HAP-1 (cell line): ENCODE results near the gene KLC4.

Experiments
- DNase-seq, 2 experiments: peaks; one replicate each; pipeline ENCODE4 v3.0.0-alpha.2; 2016 to 2020; ENCODE audit warnings: low spot score in 2 of 2
- H3K27me3 ChIP-seq: fragments of 250-450 bp; sonication (Bioruptor Pico); 2 replicates; pipeline ENCODE4 v1.5.1; 2020; ENCODE audit warnings: low read depth, mild to moderate bottlenecking, moderate library complexity
- H3K36me3 ChIP-seq: fragments of 250-450 bp; sonication (Bioruptor Pico); replicated peaks from 2 replicates; pipeline ENCODE4 v1.5.1; 2020; ENCODE audit warnings: mild to moderate bottlenecking
- H3K4me1 ChIP-seq: fragments of 250-450 bp; sonication (Bioruptor Pico); 2 replicates; pipeline ENCODE4 v1.5.1; 2020; ENCODE audit warnings: mild to moderate bottlenecking
- H3K4me3 ChIP-seq: fragments of 250-450 bp; sonication (Bioruptor Pico); 2 replicates; pipeline ENCODE4 v1.5.1; 2020; ENCODE audit warnings: mild to moderate bottlenecking, moderate library complexity
- H3K9me3 ChIP-seq: fragments of 250-450 bp; sonication (Bioruptor Pico); 2 replicates; pipeline ENCODE4 v1.5.1; 2020; ENCODE audit warnings: mild to moderate bottlenecking, moderate library complexity
- in situ Hi-C: fragments of 300-500 bp; cut with MboI; formaldehyde crosslinking; loops from 3 replicates; pipeline ENCODE4 v1.14.3; 2020; ENCODE audit warnings: low sequenced_read_pairs, inconsistent platforms, mixed read lengths

Gene KLC4

DNA sequence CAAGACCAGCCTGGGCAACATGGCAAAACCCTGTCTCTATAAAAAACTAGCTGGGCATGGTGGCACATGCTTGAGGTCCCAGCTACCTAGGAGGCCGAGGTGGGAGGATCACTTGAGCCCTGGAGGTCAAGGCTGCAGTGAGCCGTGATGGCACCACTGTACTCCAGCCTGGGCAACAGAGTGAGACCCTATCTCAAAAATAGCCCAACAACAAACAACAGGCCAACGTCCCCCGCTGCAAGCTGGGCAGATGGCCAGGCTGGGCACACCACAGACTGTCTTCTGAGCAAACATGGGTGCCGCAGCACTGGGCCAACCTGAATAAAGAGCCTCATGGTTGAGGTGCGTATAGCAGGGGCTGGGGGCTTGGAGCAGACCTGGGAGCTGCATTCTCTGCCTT, 65.0 kb downstream of the KLC4 start:
- no peak for DNase-seq
- no peaks in the 10 kb centered on the region for H3K27me3 ChIP-seq
- H3K9me3 ChIP-seq = no peaks in the 10 kb centered on the region
- in situ Hi-C loops = no loop called here
- no peak overlapping the region for H3K4me3 ChIP-seq
- H3K36me3 ChIP-seq = no peaks in the 10 kb centered on the region
- H3K4me1 ChIP-seq = no peaks in the 10 kb centered on the region
